GM12878 (cell line): ENCODE results near the gene EP300. TPM values are rescaled to one million over a fixed set of nuclear protein-coding genes. Genes with fewer than 3 reads are reported as not detected.

ENCODE experiments used
- BCLAF1 ChIP-seq: fragments of 450-650 bp; IDR thresholded peaks from 2 replicates; pipeline ENCODE4 v1.6.1; 2017; ENCODE audit warnings: antibody characterized with exemption, mild to moderate bottlenecking, moderate library complexity
- CBFB ChIP-seq: IDR thresholded peaks from 2 replicates; pipeline ENCODE4 v1.6.1; 2016; ENCODE audit warnings: antibody characterized with exemption, low read depth
- MEF2B ChIP-seq: fragments of 450-650 bp; IDR thresholded peaks from 2 replicates; pipeline ENCODE4 v1.6.1; 2018; ENCODE audit warnings: mild to moderate bottlenecking, moderate library complexity; ENCODE audit not compliant: partially characterized antibody, poor library complexity, severe bottlenecking
- POU2F2 ChIP-seq: IDR thresholded peaks from 3 replicates; pipeline ENCODE4 v1.6.1; 2011; ENCODE audit warnings: low read depth, mild to moderate bottlenecking, low read length, borderline replicate concordance
- RAD21 ChIP-seq: IDR thresholded peaks from 2 replicates; pipeline ENCODE4 v1.6.1; 2011; ENCODE audit warnings: mild to moderate bottlenecking, low read depth, low read length, moderate library complexity; ENCODE audit not compliant: insufficient read depth
- RB1 ChIP-seq: fragments of 450-650 bp; formaldehyde crosslinking; IDR thresholded peaks from 2 replicates; pipeline ENCODE4 v1.6.1; 2017; ENCODE audit warnings: mild to moderate bottlenecking, borderline replicate concordance
- RFX5 ChIP-seq: IDR thresholded peaks from 2 replicates; pipeline ENCODE4 v1.6.1; 2011; ENCODE audit warnings: low read depth, low read length, improper control_type of control experiment
- ZNF217 ChIP-seq: fragments of 450-650 bp; IDR thresholded peaks from 2 replicates; pipeline ENCODE4 v1.6.1; 2017; ENCODE audit warnings: antibody characterized with exemption, mild to moderate bottlenecking
- polyA plus RNA-seq, 11 experiments: library from polyadenylated mRNA; depleted of rRNA in 4 of 11; unstranded in 6 of 11; stranded (reverse) in 5 of 11; fragments of >200 nt; fragmentation: Nextera tagmentation in 4 of 11; fragmentation: Illumina TruSeq in 1 of 11; extraction: Ambion mirVana in 4 of 11; extraction: Trizol in 1 of 11; gene quantifications; 1 replicate in 1 of 11; 2 replicates in 10 of 11; pipeline versions ENCODE4 v1.2.1 to v1.2.3, GENCODE V29; 2011 to 2016; ENCODE audit warnings: inconsistent platforms in 2 of 11, missing spikeins in 2 of 11, low read depth in 1 of 11
- total RNA-seq, 4 experiments: library from RNA; depleted of rRNA in 3 of 4; stranded (reverse); fragments of >200 nt in 3 of 4; fragmentation: Illumina TruSeq in 1 of 4; extraction: Trizol in 1 of 4; gene quantifications; 2 replicates each; pipeline versions ENCODE4 v1.2.1 to v1.2.3, GENCODE V29; 2013 to 2021
- TF ChIP-seq, protein P1 (sequence below): fragments of 450-650 bp; IDR thresholded peaks from 2 replicates; pipeline ENCODE4 v1.6.1; 2016; ENCODE audit warnings: mild to moderate bottlenecking, moderate library complexity, borderline replicate concordance

Gene EP300
- total and polyA plus RNA-seq, 10 of the 15 experiments (the other 5 are each of a cell fraction or from before 2014, with no cell fraction given), result 5.5 to 48.5 (median 23.6) TPM

GRCh38 chr22:41180926-41181325 is 88.5 kb downstream of the EP300 start (continued):
- no peak for TF ChIP-seq BCLAF1
- no peak for TF ChIP-seq RAD21
- no peak for TF ChIP-seq RB1
- TF ChIP-seq CBFB, result no peak
- TF ChIP-seq RFX5, result no peak
- TF ChIP-seq ZNF217, result no peak
- no peak for TF ChIP-seq MEF2B
- TF ChIP-seq POU2F2, result no peak
- TF ChIP-seq, protein P1, sequence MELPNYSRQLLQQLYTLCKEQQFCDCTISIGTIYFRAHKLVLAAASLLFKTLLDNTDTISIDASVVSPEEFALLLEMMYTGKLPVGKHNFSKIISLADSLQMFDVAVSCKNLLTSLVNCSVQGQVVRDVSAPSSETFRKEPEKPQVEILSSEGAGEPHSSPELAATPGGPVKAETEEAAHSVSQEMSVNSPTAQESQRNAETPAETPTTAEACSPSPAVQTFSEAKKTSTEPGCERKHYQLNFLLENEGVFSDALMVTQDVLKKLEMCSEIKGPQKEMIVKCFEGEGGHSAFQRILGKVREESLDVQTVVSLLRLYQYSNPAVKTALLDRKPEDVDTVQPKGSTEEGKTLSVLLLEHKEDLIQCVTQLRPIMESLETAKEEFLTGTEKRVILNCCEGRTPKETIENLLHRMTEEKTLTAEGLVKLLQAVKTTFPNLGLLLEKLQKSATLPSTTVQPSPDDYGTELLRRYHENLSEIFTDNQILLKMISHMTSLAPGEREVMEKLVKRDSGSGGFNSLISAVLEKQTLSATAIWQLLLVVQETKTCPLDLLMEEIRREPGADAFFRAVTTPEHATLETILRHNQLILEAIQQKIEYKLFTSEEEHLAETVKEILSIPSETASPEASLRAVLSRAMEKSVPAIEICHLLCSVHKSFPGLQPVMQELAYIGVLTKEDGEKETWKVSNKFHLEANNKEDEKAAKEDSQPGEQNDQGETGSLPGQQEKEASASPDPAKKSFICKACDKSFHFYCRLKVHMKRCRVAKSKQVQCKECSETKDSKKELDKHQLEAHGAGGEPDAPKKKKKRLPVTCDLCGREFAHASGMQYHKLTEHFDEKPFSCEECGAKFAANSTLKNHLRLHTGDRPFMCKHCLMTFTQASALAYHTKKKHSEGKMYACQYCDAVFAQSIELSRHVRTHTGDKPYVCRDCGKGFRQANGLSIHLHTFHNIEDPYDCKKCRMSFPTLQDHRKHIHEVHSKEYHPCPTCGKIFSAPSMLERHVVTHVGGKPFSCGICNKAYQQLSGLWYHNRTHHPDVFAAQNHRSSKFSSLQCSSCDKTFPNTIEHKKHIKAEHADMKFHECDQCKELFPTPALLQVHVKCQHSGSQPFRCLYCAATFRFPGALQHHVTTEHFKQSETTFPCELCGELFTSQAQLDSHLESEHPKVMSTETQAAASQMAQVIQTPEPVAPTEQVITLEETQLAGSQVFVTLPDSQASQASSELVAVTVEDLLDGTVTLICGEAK, result no peak
